Tibial artery (tissue), 4 donors: ENCODE data around the gene CEP135.

Experiments used
- DNase-seq, 2 donors: peaks; one replicate each; pipeline ENCODE4 v3.0.0-alpha.2; 2019
- H3K27ac ChIP-seq, 2 donors: fragments of 200-600 bp; sonication (generic) in 1 of 2; 1 replicate in 1 of 2; 2 replicates in 1 of 2; pipeline ENCODE4 v1.5.1; 2018 to 2019; ENCODE audit warnings: mild to moderate bottlenecking in 1 of 2
- H3K27me3 ChIP-seq, 2 donors: fragments of 200-600 bp; sonication (generic) in 1 of 2; one replicate each; pipeline versions ENCODE4 v1.5.1 to v1.6.0; 2016 to 2019
- H3K36me3 ChIP-seq, 3 donors: fragments of 200-600 bp; sonication (generic) in 2 of 3; one replicate each; pipeline ENCODE4 v1.5.1; 2016 to 2019; ENCODE audit warnings: mild to moderate bottlenecking in 2 of 3
- H3K4me1 ChIP-seq, 4 donors: fragments of 200-600 bp; sonication (generic) in 2 of 4; 1 replicate in 3 of 4; 2 replicates in 1 of 4; pipeline ENCODE4 v1.5.1; 2016 to 2019
- H3K4me3 ChIP-seq, 2 donors: fragments of 200-600 bp; sonication (generic) in 1 of 2; 1 replicate in 1 of 2; 2 replicates in 1 of 2; pipeline ENCODE4 v1.5.1; 2018 to 2019; ENCODE audit warnings: mild to moderate bottlenecking in 2 of 2
- H3K9me3 ChIP-seq, 3 donors: fragments of 200-600 bp; sonication (generic) in 1 of 3; one replicate each; pipeline ENCODE4 v1.5.1; 2016 to 2019
- intact Hi-C: fragments of 100-400 bp; cut with DNase I; formaldehyde crosslinking; loops from one replicate; pipeline ENCODE4 v1.15.0; 2023; ENCODE audit warnings: low total_unique reads
- TF ChIP-seq, protein P1 (sequence below), 2 experiments: fragments of 200-600 bp in 1 of 2; fragments of 450-650 bp in 1 of 2; IDR thresholded peaks; one replicate each; pipeline ENCODE4 v1.5.1; 2017 to 2019; ENCODE audit warnings: antibody characterized with exemption in 2 of 2, mild to moderate bottlenecking in 1 of 2, moderate library complexity in 1 of 2

CEP135 gene

DNA sequence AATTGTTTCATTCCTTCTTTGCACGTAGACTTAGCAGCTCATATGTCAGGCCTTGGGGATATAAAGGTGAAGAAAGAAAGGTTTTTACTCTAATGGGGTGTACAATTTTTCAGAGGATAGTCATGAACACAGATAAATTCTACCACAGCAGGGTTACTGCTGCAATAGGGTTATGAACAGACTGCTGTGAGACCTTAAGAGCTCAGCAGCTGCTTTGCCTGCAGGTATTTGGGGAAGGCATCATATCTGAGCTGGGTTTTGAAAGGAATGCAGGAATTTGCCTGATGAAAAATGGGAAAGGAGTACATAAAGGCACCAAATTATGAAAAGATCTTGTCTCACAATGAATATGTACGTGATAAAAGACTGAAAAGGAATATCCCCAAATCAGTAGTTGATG lies 128.9 kb downstream of the CEP135 start:
- no peak for DNase-seq
- no peaks in the 10 kb centered on the region for H3K27me3 ChIP-seq
- no peak overlapping the region for H3K27ac ChIP-seq
- H3K4me3 ChIP-seq: no peak overlapping the region
- H3K9me3 ChIP-seq: peaks cover 0 to 9% (median 0%) of the 10 kb centered on the region in 3 donors
- intact Hi-C loops: no loop called here
- TF ChIP-seq, protein P1, sequence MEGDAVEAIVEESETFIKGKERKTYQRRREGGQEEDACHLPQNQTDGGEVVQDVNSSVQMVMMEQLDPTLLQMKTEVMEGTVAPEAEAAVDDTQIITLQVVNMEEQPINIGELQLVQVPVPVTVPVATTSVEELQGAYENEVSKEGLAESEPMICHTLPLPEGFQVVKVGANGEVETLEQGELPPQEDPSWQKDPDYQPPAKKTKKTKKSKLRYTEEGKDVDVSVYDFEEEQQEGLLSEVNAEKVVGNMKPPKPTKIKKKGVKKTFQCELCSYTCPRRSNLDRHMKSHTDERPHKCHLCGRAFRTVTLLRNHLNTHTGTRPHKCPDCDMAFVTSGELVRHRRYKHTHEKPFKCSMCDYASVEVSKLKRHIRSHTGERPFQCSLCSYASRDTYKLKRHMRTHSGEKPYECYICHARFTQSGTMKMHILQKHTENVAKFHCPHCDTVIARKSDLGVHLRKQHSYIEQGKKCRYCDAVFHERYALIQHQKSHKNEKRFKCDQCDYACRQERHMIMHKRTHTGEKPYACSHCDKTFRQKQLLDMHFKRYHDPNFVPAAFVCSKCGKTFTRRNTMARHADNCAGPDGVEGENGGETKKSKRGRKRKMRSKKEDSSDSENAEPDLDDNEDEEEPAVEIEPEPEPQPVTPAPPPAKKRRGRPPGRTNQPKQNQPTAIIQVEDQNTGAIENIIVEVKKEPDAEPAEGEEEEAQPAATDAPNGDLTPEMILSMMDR (IDR thresholded peaks at IDR 0.05): no peak
- H3K36me3 ChIP-seq: no peaks in the 10 kb centered on the region
- H3K4me1 ChIP-seq: no peaks in the 10 kb centered on the region

DNA sequence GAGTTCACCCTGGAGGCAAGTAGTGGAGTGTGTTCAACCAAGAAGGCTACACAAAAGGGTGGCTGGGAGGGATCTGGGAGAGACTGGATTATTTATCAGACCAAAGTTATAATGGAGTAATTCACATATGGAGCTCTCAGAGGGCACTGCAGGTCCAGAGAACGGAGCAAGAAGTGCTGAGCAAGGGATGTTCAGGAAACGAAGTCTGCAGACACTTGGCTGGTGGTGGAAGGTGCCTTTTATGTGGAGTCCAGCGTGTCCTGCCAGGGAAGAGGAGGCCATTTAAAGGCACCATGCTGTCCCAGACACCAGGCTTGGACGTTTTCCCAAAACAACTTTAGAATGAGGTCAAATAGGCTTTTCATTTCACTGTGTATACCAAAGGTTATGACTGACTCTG lies 130.1 kb downstream of the CEP135 start:
- no peak for DNase-seq
- Histone ChIP-seq H3K27ac (no peak overlapping the region), H3K27me3 (no peaks in the 10 kb centered on the region)

GRCh38 chr4:56080384-56080783 lies 131.6 kb downstream of the CEP135 start:
- TF ChIP-seq, protein P1 (IDR thresholded peaks at IDR 0.05): no peak
- H3K36me3 ChIP-seq: no peaks in the 10 kb centered on the region
- H3K27me3 ChIP-seq: no peaks in the 10 kb centered on the region
- no peaks in the 10 kb centered on the region for H3K4me1 ChIP-seq
- peaks cover 0 to 9% (median 0%) of the 10 kb centered on the region in 3 donors for H3K9me3 ChIP-seq
- H3K27ac ChIP-seq: no peak overlapping the region
- intact Hi-C loops: no loop called here
- no peak for DNase-seq
- H3K4me3 ChIP-seq: no peak overlapping the region

More for the DNA sequence above, 130.1 kb downstream of the CEP135 start:
- H3K36me3 ChIP-seq: no peaks in the 10 kb centered on the region
- intact Hi-C loops: no loop called here
- TF ChIP-seq, protein P1 (IDR thresholded peaks at IDR 0.05): no peak
- H3K9me3 ChIP-seq: peaks cover 0 to 9% (median 0%) of the 10 kb centered on the region in 3 donors
- no peak overlapping the region for H3K4me3 ChIP-seq
- H3K4me1 ChIP-seq: no peaks in the 10 kb centered on the region

DNA sequence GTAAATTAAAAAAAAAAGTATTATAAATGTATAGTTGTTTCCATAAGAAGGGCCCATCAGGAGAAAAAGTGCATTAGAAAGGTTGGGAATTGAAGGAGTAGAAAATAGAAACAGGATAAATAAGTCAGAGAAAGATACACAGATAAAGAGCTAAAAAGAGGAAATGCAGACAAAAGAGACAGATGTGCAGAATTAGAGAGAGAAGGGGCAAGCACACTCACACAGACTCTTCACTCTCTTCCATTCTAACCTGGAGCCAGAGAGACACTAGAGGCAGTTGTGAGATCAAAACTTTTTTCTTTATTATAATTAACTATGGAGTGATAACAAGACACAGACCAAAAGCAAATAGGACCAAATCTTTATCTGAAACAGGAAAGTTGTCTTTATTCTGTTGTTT lies 134.1 kb downstream of the CEP135 start:
- no peak overlapping the region for H3K27ac ChIP-seq
- intact Hi-C loops: no loop called here
- H3K9me3 ChIP-seq: peaks cover 0 to under 1% (median 0%) of the 10 kb centered on the region in 3 donors
- H3K27me3 ChIP-seq: no peaks in the 10 kb centered on the region
- no peaks in the 10 kb centered on the region for H3K4me1 ChIP-seq
- TF ChIP-seq, protein P1 (IDR thresholded peaks at IDR 0.05): no peak
- DNase-seq: no peak
- no peaks in the 10 kb centered on the region for H3K36me3 ChIP-seq
- H3K4me3 ChIP-seq: no peak overlapping the region
